ENCODE results near the gene ARHGAP15.

Gene ARHGAP15

DNA sequence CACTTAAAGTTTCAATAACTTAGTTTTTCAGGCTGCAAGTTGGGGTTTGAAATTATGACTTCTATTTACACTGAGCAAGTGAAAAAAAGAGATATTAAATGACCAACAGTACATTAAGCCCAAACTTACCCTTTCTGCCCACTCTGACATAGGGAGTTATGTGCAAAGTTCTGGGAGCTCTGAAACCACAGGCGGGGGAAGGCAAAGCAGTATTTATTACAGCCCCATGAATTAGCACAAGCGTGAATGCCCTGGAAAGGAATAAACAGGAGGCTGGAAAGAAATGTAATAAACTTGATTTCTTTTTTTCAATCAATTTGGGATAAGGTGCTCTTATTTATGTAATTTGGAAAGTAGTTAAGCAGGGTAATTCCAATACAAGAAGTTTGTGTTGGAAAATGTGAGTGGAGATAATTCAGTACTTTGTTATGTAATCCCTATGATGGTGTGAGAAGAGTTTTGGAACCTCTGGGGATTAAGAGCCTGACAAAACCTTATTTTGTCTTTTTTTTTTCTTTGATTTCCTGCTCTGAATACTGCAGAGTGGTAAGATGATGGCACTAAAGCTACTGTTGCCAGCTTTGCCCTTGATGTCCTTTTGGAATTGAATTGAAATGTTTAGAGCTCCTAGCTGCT lies 351.5 kb downstream of the ARHGAP15 start:
- Histone ChIP-seq H3K9me3 (ENCODE audit: insufficient read depth, low read length) (no peaks in the 10 kb centered on the region), H3K27me3 (ENCODE audit: insufficient read depth, insufficient read length) (no peaks in the 10 kb centered on the region), H3K9ac (ENCODE audit: insufficient read length, low read depth) (no peak overlapping the region), H3K4me1 (ENCODE audit: insufficient read depth, insufficient read length) (no peaks in the 10 kb centered on the region), H3K36me3 (ENCODE audit: insufficient read depth, insufficient read length, low read length) (no peaks in the 10 kb centered on the region), H3K4me3 (ENCODE audit: insufficient read length, low read depth) (no peak overlapping the region)
- DNase-seq (ENCODE audit: low read depth, low spot score), result no peak
- TF ChIP-seq YY1 (IDR thresholded peaks at IDR 0.05; ENCODE audit: insufficient read depth, insufficient read length) (no peak), ZNF274 (IDR thresholded peaks at IDR 0.05; ENCODE audit: low read depth, low read length) (no peak), SUZ12 (IDR thresholded peaks at IDR 0.05; ENCODE audit: extremely low read depth, insufficient read depth, insufficient read length) (no peak)

DNA sequence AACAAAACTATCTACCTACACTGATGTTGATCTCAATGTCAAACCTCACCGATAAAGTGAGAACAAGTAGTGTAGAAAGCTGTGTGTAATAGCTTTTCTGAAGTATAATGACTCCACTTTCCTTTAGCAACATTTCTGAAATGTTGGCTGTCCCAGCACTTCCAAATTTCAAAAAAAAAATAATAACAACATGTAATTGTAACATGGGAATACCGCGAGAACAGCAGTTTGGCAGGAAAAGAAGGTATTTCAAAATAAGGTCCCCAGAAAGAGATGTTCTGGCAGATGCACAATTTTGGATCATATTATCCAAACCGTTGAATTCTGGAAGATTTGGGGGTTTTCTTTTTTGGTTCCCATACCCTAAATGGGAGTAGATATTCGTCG lies 352.0 kb downstream of the ARHGAP15 start:
- no peak for DNase-seq (ENCODE audit: low read depth, low spot score)
- no peaks in the 10 kb centered on the region for H3K36me3 ChIP-seq (ENCODE audit: insufficient read depth, insufficient read length, low read length)
- no peaks in the 10 kb centered on the region for H3K27me3 ChIP-seq (ENCODE audit: insufficient read depth, insufficient read length)
- TF ChIP-seq ZNF274 (IDR thresholded peaks at IDR 0.05; ENCODE audit: low read depth, low read length) (no peak), SUZ12 (IDR thresholded peaks at IDR 0.05; ENCODE audit: extremely low read depth, insufficient read depth, insufficient read length) (no peak), YY1 (IDR thresholded peaks at IDR 0.05; ENCODE audit: insufficient read depth, insufficient read length) (no peak)
- no peak overlapping the region for H3K9ac ChIP-seq (ENCODE audit: insufficient read length, low read depth)
- H3K4me3 ChIP-seq (ENCODE audit: insufficient read length, low read depth), result no peak overlapping the region
- no peaks in the 10 kb centered on the region for H3K4me1 ChIP-seq (ENCODE audit: insufficient read depth, insufficient read length)
- H3K9me3 ChIP-seq (ENCODE audit: insufficient read depth, low read length), result no peaks in the 10 kb centered on the region

DNA sequence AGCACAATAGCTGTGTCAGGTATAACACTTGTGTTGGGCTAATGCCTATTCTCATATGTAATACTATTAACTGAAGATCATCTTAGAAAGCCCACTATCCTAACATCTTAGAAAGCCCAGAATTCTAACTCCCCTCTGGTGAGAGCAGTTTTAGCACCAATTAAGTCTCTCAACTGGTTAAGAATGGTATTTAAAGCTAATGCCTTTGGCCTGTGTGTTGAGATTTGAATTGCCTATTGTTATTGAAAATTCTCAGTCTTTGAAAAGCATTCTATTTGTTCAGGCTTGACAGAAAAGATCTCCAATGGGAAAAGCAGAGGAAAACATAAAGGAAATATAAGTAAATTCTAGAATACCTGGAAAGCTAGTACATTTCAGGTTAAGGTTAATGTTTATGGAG lies 352.5 kb downstream of the ARHGAP15 start:
- Histone ChIP-seq H3K9me3 (ENCODE audit: insufficient read depth, low read length) (no peaks in the 10 kb centered on the region), H3K9ac (ENCODE audit: insufficient read length, low read depth) (no peak overlapping the region), H3K4me3 (ENCODE audit: insufficient read length, low read depth) (no peak overlapping the region), H3K4me1 (ENCODE audit: insufficient read depth, insufficient read length) (no peaks in the 10 kb centered on the region), H3K36me3 (ENCODE audit: insufficient read depth, insufficient read length, low read length) (no peaks in the 10 kb centered on the region), H3K27me3 (ENCODE audit: insufficient read depth, insufficient read length) (no peaks in the 10 kb centered on the region)
- peak; percentile 65 for DNase-seq (ENCODE audit: low read depth, low spot score)
- TF ChIP-seq YY1 (IDR thresholded peaks at IDR 0.05; ENCODE audit: insufficient read depth, insufficient read length) (no peak), ZNF274 (IDR thresholded peaks at IDR 0.05; ENCODE audit: low read depth, low read length) (no peak), SUZ12 (IDR thresholded peaks at IDR 0.05; ENCODE audit: extremely low read depth, insufficient read depth, insufficient read length) (no peak)

- no peak for TF ChIP-seq ZNF274 (IDR thresholded peaks at IDR 0.05; ENCODE audit: low read depth, low read length)
- no peak for TF ChIP-seq YY1 (IDR thresholded peaks at IDR 0.05; ENCODE audit: insufficient read depth, insufficient read length)
- no peak for TF ChIP-seq SUZ12 (IDR thresholded peaks at IDR 0.05; ENCODE audit: extremely low read depth, insufficient read depth, insufficient read length)
- no peak for DNase-seq (ENCODE audit: low read depth, low spot score)
- Histone ChIP-seq H3K4me1 (ENCODE audit: insufficient read depth, insufficient read length) (no peaks in the 10 kb centered on the region), H3K36me3 (ENCODE audit: insufficient read depth, insufficient read length, low read length) (no peaks in the 10 kb centered on the region), H3K4me3 (ENCODE audit: insufficient read length, low read depth) (no peak overlapping the region), H3K27me3 (ENCODE audit: insufficient read depth, insufficient read length) (no peaks in the 10 kb centered on the region), H3K9ac (ENCODE audit: insufficient read length, low read depth) (no peak overlapping the region), H3K9me3 (ENCODE audit: insufficient read depth, low read length) (no peaks in the 10 kb centered on the region)
These were observed 353.1 kb downstream of the ARHGAP15 start for GRCh38 chr2:143482316-143482715.

DNA sequence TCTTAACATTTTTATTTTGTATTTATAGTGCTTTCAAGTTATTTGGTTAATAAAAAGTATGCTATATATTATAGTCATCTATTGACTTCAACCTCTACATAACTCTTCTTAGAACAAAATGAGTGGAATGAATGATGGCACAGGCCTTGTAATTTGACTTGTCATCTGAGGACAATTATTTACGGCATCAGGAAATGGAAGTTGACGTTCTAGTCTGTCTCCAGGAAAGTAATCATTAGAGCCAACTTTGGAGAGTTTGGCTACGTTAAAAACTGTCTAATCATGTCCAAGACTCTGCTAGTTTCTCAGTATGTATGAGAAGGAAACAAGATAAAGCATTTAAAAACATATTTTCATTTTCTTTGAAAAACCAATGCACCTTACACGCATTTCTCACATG lies 353.6 kb downstream of the ARHGAP15 start:
- no peaks in the 10 kb centered on the region for H3K9me3 ChIP-seq (ENCODE audit: insufficient read depth, low read length)
- no peak for DNase-seq (ENCODE audit: low read depth, low spot score)
- no peak overlapping the region for H3K9ac ChIP-seq (ENCODE audit: insufficient read length, low read depth)
- H3K36me3 ChIP-seq (ENCODE audit: insufficient read depth, insufficient read length, low read length), result no peaks in the 10 kb centered on the region
- H3K27me3 ChIP-seq (ENCODE audit: insufficient read depth, insufficient read length), result no peaks in the 10 kb centered on the region
- TF ChIP-seq ZNF274 (IDR thresholded peaks at IDR 0.05; ENCODE audit: low read depth, low read length), result no peak
- TF ChIP-seq SUZ12 (IDR thresholded peaks at IDR 0.05; ENCODE audit: extremely low read depth, insufficient read depth, insufficient read length), result no peak
- H3K4me3 ChIP-seq (ENCODE audit: insufficient read length, low read depth), result no peak overlapping the region
- H3K4me1 ChIP-seq (ENCODE audit: insufficient read depth, insufficient read length), result no peaks in the 10 kb centered on the region

GRCh38 chr2:143486976-143487375 lies 357.8 kb downstream of the ARHGAP15 start:
- no peaks in the 10 kb centered on the region for H3K4me1 ChIP-seq (ENCODE audit: insufficient read depth, insufficient read length)
- H3K4me3 ChIP-seq (ENCODE audit: insufficient read length, low read depth), result no peak overlapping the region
- H3K9me3 ChIP-seq (ENCODE audit: insufficient read depth, low read length), result no peaks in the 10 kb centered on the region
- H3K36me3 ChIP-seq (ENCODE audit: insufficient read depth, insufficient read length, low read length), result no peaks in the 10 kb centered on the region
- DNase-seq (ENCODE audit: low read depth, low spot score), result no peak
- H3K27me3 ChIP-seq (ENCODE audit: insufficient read depth, insufficient read length), result no peaks in the 10 kb centered on the region
- TF ChIP-seq SUZ12 (IDR thresholded peaks at IDR 0.05; ENCODE audit: extremely low read depth, insufficient read depth, insufficient read length) (no peak), ZNF274 (IDR thresholded peaks at IDR 0.05; ENCODE audit: low read depth, low read length) (no peak), YY1 (IDR thresholded peaks at IDR 0.05; ENCODE audit: insufficient read depth, insufficient read length) (no peak)
- no peak overlapping the region for H3K9ac ChIP-seq (ENCODE audit: insufficient read length, low read depth)

DNA sequence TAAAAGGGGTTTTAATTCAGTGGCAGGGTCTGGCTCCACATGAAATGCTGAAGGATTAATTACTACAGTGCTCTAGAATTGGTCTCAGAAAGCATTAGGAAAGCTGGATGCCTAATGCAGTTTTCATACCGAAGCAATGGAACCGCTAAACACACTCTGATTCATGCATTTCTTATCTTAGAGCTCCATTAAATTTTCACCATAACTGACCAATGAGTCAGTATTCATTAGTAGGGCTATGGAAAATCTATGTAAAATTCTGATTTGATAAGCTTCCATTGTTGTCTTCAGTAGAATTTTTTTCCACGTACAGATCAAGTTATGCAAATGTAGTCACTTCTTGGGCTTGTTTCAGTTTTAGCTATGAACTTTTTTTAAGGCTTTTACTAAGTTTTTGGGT lies 359.9 kb downstream of the ARHGAP15 start:
- Histone ChIP-seq H3K4me1 (ENCODE audit: insufficient read depth, insufficient read length) (no peaks in the 10 kb centered on the region), H3K27me3 (ENCODE audit: insufficient read depth, insufficient read length) (no peaks in the 10 kb centered on the region), H3K9ac (ENCODE audit: insufficient read length, low read depth) (no peak overlapping the region), H3K4me3 (ENCODE audit: insufficient read length, low read depth) (no peak overlapping the region), H3K9me3 (ENCODE audit: insufficient read depth, low read length) (no peaks in the 10 kb centered on the region), H3K36me3 (ENCODE audit: insufficient read depth, insufficient read length, low read length) (no peaks in the 10 kb centered on the region)
- no peak for DNase-seq (ENCODE audit: low read depth, low spot score)
- no peak for TF ChIP-seq YY1 (IDR thresholded peaks at IDR 0.05; ENCODE audit: insufficient read depth, insufficient read length)
- TF ChIP-seq ZNF274 (IDR thresholded peaks at IDR 0.05; ENCODE audit: low read depth, low read length), result no peak
- TF ChIP-seq SUZ12 (IDR thresholded peaks at IDR 0.05; ENCODE audit: extremely low read depth, insufficient read depth, insufficient read length), result no peak

All from NT2/D1 (cell line).